Tibial artery (tissue), 4 donors: ENCODE results near the gene ZNF770.

Source experiments
- DNase-seq, 2 donors: peaks; one replicate each; pipeline ENCODE4 v3.0.0-alpha.2; 2019
- H3K27ac ChIP-seq, 2 donors: fragments of 200-600 bp; sonication (generic) in 1 of 2; 1 replicate in 1 of 2; 2 replicates in 1 of 2; pipeline ENCODE4 v1.5.1; 2018 to 2019; ENCODE audit warnings: mild to moderate bottlenecking in 1 of 2
- H3K27me3 ChIP-seq, 2 donors: fragments of 200-600 bp; sonication (generic) in 1 of 2; one replicate each; pipeline versions ENCODE4 v1.5.1 to v1.6.0; 2016 to 2019
- H3K36me3 ChIP-seq, 3 donors: fragments of 200-600 bp; sonication (generic) in 2 of 3; one replicate each; pipeline ENCODE4 v1.5.1; 2016 to 2019; ENCODE audit warnings: mild to moderate bottlenecking in 2 of 3
- H3K4me1 ChIP-seq, 4 donors: fragments of 200-600 bp; sonication (generic) in 2 of 4; 1 replicate in 3 of 4; 2 replicates in 1 of 4; pipeline ENCODE4 v1.5.1; 2016 to 2019
- H3K4me3 ChIP-seq, 2 donors: fragments of 200-600 bp; sonication (generic) in 1 of 2; 1 replicate in 1 of 2; 2 replicates in 1 of 2; pipeline ENCODE4 v1.5.1; 2018 to 2019; ENCODE audit warnings: mild to moderate bottlenecking in 2 of 2
- H3K9me3 ChIP-seq, 3 donors: fragments of 200-600 bp; sonication (generic) in 1 of 3; one replicate each; pipeline ENCODE4 v1.5.1; 2016 to 2019
- intact Hi-C: fragments of 100-400 bp; cut with DNase I; formaldehyde crosslinking; loops from one replicate; pipeline ENCODE4 v1.15.0; 2023; ENCODE audit warnings: low total_unique reads
- TF ChIP-seq, protein P1 (sequence below), 2 experiments: fragments of 200-600 bp in 1 of 2; fragments of 450-650 bp in 1 of 2; IDR thresholded peaks; one replicate each; pipeline ENCODE4 v1.5.1; 2017 to 2019; ENCODE audit warnings: antibody characterized with exemption in 2 of 2, mild to moderate bottlenecking in 1 of 2, moderate library complexity in 1 of 2

ZNF770 gene

DNA sequence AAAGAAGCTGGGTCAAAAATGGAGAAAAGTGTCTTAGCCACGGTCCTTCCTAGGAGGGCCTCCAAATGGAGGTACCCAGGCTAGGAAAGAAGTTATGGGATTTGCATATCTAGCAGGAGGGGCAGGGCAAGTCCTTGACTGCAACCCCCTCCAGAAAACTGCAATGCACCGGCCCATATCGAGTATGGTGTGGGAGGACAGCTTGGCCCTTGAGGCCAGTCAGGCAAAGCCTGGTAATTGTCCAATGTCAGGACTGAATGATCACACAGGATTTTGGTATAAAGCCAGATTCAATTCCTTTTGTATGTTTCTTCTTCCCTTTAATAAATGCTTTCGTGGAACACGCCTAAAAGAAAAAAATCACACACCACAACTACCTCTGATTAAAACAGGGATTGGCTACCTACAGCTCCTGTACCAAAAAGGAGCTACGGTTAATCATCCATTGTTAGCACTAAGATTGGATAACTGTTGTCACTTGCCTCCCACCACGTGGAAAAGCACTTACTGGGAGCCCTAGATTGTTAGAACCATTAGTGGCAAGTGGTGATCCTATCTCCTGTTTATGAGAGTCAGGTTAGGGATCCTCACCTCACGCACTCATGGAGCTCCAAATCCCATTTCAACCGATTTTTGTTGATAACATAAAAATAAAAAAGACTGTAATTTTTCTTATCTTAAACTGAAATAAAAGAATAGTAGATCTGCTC, 1.2 kb downstream of the ZNF770 start:
- H3K27me3 ChIP-seq, result no peaks in the 10 kb centered on the region
- H3K27ac ChIP-seq, result peak overlapping the region; percentile 96 to 98
- no peak for DNase-seq
- H3K4me1 ChIP-seq, result peaks cover 0 to 33% (median 24%) of the 10 kb centered on the region in 4 donors
- H3K36me3 ChIP-seq, result peaks cover 0 to 20% (median 14%) of the 10 kb centered on the region in 3 donors
- peak overlapping the region; percentile 76 to 77 for H3K4me3 ChIP-seq
- H3K9me3 ChIP-seq, result no peaks in the 10 kb centered on the region
- TF ChIP-seq, protein P1, sequence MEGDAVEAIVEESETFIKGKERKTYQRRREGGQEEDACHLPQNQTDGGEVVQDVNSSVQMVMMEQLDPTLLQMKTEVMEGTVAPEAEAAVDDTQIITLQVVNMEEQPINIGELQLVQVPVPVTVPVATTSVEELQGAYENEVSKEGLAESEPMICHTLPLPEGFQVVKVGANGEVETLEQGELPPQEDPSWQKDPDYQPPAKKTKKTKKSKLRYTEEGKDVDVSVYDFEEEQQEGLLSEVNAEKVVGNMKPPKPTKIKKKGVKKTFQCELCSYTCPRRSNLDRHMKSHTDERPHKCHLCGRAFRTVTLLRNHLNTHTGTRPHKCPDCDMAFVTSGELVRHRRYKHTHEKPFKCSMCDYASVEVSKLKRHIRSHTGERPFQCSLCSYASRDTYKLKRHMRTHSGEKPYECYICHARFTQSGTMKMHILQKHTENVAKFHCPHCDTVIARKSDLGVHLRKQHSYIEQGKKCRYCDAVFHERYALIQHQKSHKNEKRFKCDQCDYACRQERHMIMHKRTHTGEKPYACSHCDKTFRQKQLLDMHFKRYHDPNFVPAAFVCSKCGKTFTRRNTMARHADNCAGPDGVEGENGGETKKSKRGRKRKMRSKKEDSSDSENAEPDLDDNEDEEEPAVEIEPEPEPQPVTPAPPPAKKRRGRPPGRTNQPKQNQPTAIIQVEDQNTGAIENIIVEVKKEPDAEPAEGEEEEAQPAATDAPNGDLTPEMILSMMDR (IDR thresholded peaks at IDR 0.05), result no peak
- intact Hi-C loops, result loop anchor here (10.0 kb wide), 1 partner anchor 762 kb away; the partner anchor contains the start of gene EMC4

DNA sequence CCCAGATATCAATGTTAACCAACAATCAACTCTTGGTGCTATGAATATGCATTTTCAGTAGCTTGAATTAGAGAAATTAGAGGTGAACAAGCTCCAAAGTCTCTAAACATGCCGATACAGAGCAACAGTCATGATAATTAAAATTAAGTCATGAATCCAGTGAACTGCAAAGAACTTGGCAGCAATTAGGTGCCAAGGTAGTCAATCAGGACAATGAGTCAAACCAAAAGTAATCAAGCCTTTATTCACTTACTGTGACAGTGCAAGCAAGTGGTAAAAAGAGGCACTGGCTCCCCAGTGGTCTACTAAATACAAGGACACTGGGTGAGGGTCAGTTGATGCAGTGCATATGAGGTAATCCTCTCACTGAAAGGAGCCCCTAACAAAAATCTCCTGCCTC, 1.8 kb downstream of the ZNF770 start:
- TF ChIP-seq, protein P1 (IDR thresholded peaks at IDR 0.05), result no peak
- Histone ChIP-seq H3K27ac (peak overlapping the region in 1 of 2 donors; percentile 98), H3K4me3 (peak overlapping the region; percentile 76 to 77)

GRCh38 chr15:34984889-34985630, 3.0 kb downstream of the ZNF770 start:
- Histone ChIP-seq H3K27ac (no peak overlapping the region), H3K4me1 (peaks cover 0 to 33% (median 24%) of the 10 kb centered on the region in 4 donors), H3K9me3 (no peaks in the 10 kb centered on the region), H3K4me3 (no peak overlapping the region), H3K27me3 (no peaks in the 10 kb centered on the region), H3K36me3 (peaks cover 0 to 28% (median 20%) of the 10 kb centered on the region in 3 donors)
- TF ChIP-seq, protein P1 (IDR thresholded peaks at IDR 0.05), result no peak
- no peak for DNase-seq
- intact Hi-C loops, result loop anchor here (10.0 kb wide), 1 partner anchor 760 kb away; the partner anchor contains the start of gene EMC4

More for the DNA sequence above, 1.8 kb downstream of the ZNF770 start:
- intact Hi-C loops, result loop anchor here (10.0 kb wide), 1 partner anchor 762 kb away; the partner anchor contains the start of gene EMC4
- Histone ChIP-seq H3K4me1 (peaks cover 0 to 33% (median 24%) of the 10 kb centered on the region in 4 donors), H3K9me3 (no peaks in the 10 kb centered on the region), H3K27me3 (no peaks in the 10 kb centered on the region), H3K36me3 (peaks cover 0 to 26% (median 20%) of the 10 kb centered on the region in 3 donors)
- DNase-seq, result no peak

DNA sequence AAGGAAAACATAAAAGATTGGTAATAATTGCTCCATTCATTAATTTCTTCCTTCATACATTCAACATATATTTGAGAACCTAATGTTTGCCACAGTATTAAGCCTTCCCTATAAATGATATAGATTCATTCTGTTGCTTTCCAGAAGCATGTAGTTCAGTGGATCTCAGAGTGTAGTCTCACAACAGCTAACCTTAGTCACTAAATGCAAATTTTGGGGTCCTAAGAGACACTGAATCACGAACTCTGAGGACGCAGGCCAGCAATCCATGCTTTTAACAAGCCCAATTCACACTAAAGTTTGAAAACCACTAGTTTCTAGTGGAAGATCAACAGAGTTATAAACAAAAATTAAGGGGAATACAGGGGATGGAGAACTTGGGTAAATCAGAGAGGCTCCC, 11.3 kb downstream of the ZNF770 start:
- H3K4me1 ChIP-seq, result no peaks in the 10 kb centered on the region
- no peaks in the 10 kb centered on the region for H3K27me3 ChIP-seq
- intact Hi-C loops, result no loop called here
- H3K27ac ChIP-seq, result no peak overlapping the region
- peaks cover 0 to 10% (median 4%) of the 10 kb centered on the region in 3 donors for H3K36me3 ChIP-seq
- H3K4me3 ChIP-seq, result no peak overlapping the region
- TF ChIP-seq, protein P1 (IDR thresholded peaks at IDR 0.05), result no peak
- no peaks in the 10 kb centered on the region for H3K9me3 ChIP-seq
- DNase-seq, result no peak

- Histone ChIP-seq H3K27me3 (no peaks in the 10 kb centered on the region), H3K9me3 (no peaks in the 10 kb centered on the region), H3K36me3 (peaks cover 0 to 4% (median 0%) of the 10 kb centered on the region in 3 donors), H3K4me3 (no peak overlapping the region), H3K27ac (no peak overlapping the region), H3K4me1 (no peaks in the 10 kb centered on the region)
- DNase-seq, result no peak
- intact Hi-C loops, result no loop called here
- TF ChIP-seq, protein P1 (IDR thresholded peaks at IDR 0.05), result no peak
Measured at GRCh38 chr15:34976073-34976472, 12.0 kb downstream of the ZNF770 start.
